K562 (cell line): ENCODE results near the gene MYL6B. TPM values are rescaled to one million over a fixed set of nuclear protein-coding genes. Genes with fewer than 3 reads are reported as not detected.
A peak's percentile ranks its signal among the peaks of the same experiment; 100 is the strongest.

Experiments
- ARID1B ChIP-seq: fragments of 450-650 bp; IDR thresholded peaks from 2 replicates; pipeline ENCODE4 v1.6.1; 2016; ENCODE audit warnings: antibody characterized with exemption, mild to moderate bottlenecking, inconsistent platforms
- CBFA2T2 ChIP-seq: fragments of 450-650 bp; conservative IDR thresholded peaks from 2 replicates; pipeline ENCODE4 v1.6.1; 2017; ENCODE audit warnings: mild to moderate bottlenecking
- CCAR2 ChIP-seq: fragments of 200-400 bp; formaldehyde crosslinking; IDR thresholded peaks from 2 replicates; pipeline ENCODE4 v1.6.1; 2017; ENCODE audit warnings: mild to moderate bottlenecking, low read depth, low read length
- CHD4 ChIP-seq: fragments of 200-600 bp; sonication (generic); IDR thresholded peaks from 3 replicates; pipeline ENCODE4 v1.6.1; 2012; ENCODE audit warnings: low read depth, mild to moderate bottlenecking, mixed read lengths, low read length, inconsistent platforms; ENCODE audit not compliant: insufficient read depth, insufficient replicate concordance, poor library complexity, severe bottlenecking
- CXXC5 ChIP-seq: fragments of 250-450 bp; sonication (Bioruptor Pico); IDR thresholded peaks from 2 replicates; pipeline ENCODE4 v1.8.0; 2022; ENCODE audit warnings: inconsistent platforms, mild to moderate bottlenecking, moderate library complexity
- E2F1 ChIP-seq: sonication (generic); formaldehyde crosslinking; IDR thresholded peaks from 2 replicates; pipeline ENCODE4 v1.8.1; 2023; ENCODE audit warnings: mild to moderate bottlenecking, missing genetic modification reagents, moderate library complexity
- ETV6 ChIP-seq, 3 experiments: fragments of 150-350 bp in 1 of 3; sonication (generic) in 1 of 3; formaldehyde crosslinking in 1 of 3; IDR thresholded peaks; 2 replicates each; pipeline versions ENCODE4 v1.6.1 to v1.8.0; 2014 to 2022; ENCODE audit warnings: borderline replicate concordance in 2 of 3, low read depth in 2 of 3, antibody characterized with exemption in 1 of 3, low read length in 1 of 3, mild to moderate bottlenecking in 1 of 3, missing genetic modification reagents in 1 of 3
- FOXO4 ChIP-seq: fragments of 450-650 bp; formaldehyde crosslinking; IDR thresholded peaks from 2 replicates; pipeline ENCODE4 v1.4.0; 2020; ENCODE audit warnings: mild to moderate bottlenecking, moderate library complexity
- GABPB2 ChIP-seq: fragments of 250-450 bp; sonication (Bioruptor Pico); conservative IDR thresholded peaks from 2 replicates; pipeline ENCODE4 v1.5.1; 2021; ENCODE audit warnings: mild to moderate bottlenecking
- KDM2B ChIP-seq: fragments of 250-450 bp; sonication (Bioruptor Pico); IDR thresholded peaks from 2 replicates; pipeline ENCODE4 v1.8.0; 2021; ENCODE audit warnings: mild to moderate bottlenecking, moderate library complexity
- NCOA6 ChIP-seq: fragments of 450-650 bp; IDR thresholded peaks from 2 replicates; pipeline ENCODE4 v1.6.1; 2017; ENCODE audit warnings: mild to moderate bottlenecking
- NFYB ChIP-seq: IDR thresholded peaks from 2 replicates; pipeline ENCODE4 v1.6.1; 2011; ENCODE audit warnings: mild to moderate bottlenecking, moderate library complexity; ENCODE audit not compliant: insufficient read length; ENCODE audit errors: extremely low read depth
- POLR2A ChIP-seq: fragments of 450-650 bp; conservative IDR thresholded peaks from 2 replicates; pipeline ENCODE4 v1.6.1; 2016
- POLR2G ChIP-seq: fragments of 200-400 bp; formaldehyde crosslinking; IDR thresholded peaks from 2 replicates; pipeline ENCODE4 v1.6.1; 2017; ENCODE audit warnings: low read depth, mild to moderate bottlenecking, antibody characterized with exemption, low read length, moderate library complexity
- RBM39 ChIP-seq: fragments of 200-400 bp; formaldehyde crosslinking; optimal IDR thresholded peaks from 2 replicates; pipeline ENCODE3; 2018; ENCODE audit warnings: low read depth, low read length
- RNF2 ChIP-seq: sonication (generic); IDR thresholded peaks from 2 replicates; pipeline ENCODE4 v1.6.1; 2016
- SIX5 ChIP-seq, 2 experiments: IDR thresholded peaks; 2 replicates each; pipeline ENCODE4 v1.6.1; 2011; ENCODE audit warnings: low read length in 2 of 2, borderline replicate concordance in 1 of 2, low read depth in 1 of 2, mild to moderate bottlenecking in 1 of 2, moderate library complexity in 1 of 2; ENCODE audit not compliant: insufficient read depth in 1 of 2
- SMC3 ChIP-seq: conservative IDR thresholded peaks from 2 replicates; pipeline ENCODE4 v1.6.1; 2011; ENCODE audit warnings: low read depth, low read length, improper control_type of control experiment; ENCODE audit not compliant: insufficient read depth
- SUPT5H ChIP-seq: fragments of 450-650 bp; IDR thresholded peaks from 2 replicates; pipeline ENCODE4 v1.6.1; 2016
- TSHZ1 ChIP-seq: fragments of 250-450 bp; sonication (Bioruptor Pico); IDR thresholded peaks from 2 replicates; pipeline ENCODE4 v1.4.0; 2020; ENCODE audit warnings: mild to moderate bottlenecking, moderate library complexity
- ZNF311 ChIP-seq: fragments of 250-450 bp; sonication (Bioruptor Pico); IDR thresholded peaks from 2 replicates; pipeline ENCODE4 v1.4.0; 2020; ENCODE audit warnings: mild to moderate bottlenecking, moderate library complexity
- polyA plus RNA-seq, 8 experiments: library from polyadenylated mRNA; depleted of rRNA in 4 of 8; stranded (reverse) in 5 of 8; unstranded in 3 of 8; fragments of >200 nt; fragmentation: Nextera tagmentation in 2 of 8; fragmentation: Illumina TruSeq in 1 of 8; extraction: Ambion mirVana in 2 of 8; extraction: Trizol in 1 of 8; gene quantifications; 2 replicates each; pipeline versions ENCODE4 v1.2.1 to v1.2.3, GENCODE V29; 2011 to 2014; ENCODE audit warnings: inconsistent platforms in 1 of 8, missing spikeins in 1 of 8
- total RNA-seq, 7 experiments: library from RNA; depleted of rRNA in 6 of 7; stranded (reverse); fragments of >200 nt in 6 of 7; fragmentation: Illumina TruSeq in 2 of 7; extraction: Trizol in 2 of 7; gene quantifications; 2 replicates each; pipeline versions ENCODE4 v1.2.1 to v1.2.3, GENCODE V29; 2011 to 2021; ENCODE audit warnings: low replicate concordance in 1 of 7

Gene MYL6B
- total and polyA plus RNA-seq, 9 of the 15 experiments (the other 6 are each of a cell fraction or from before 2014, with no cell fraction given) = 42.8 to 77.3 (median 68.6) TPM

- TF ChIP-seq E2F1 (0 out of 2 replicates have a peak, but pooled peaks have one; percentile 26), CBFA2T2 (no peak), CCAR2 (no peak), RBM39 (no peak), FOXO4 (CRISPR knock-in tag) (no peak), CXXC5 (CRISPR knock-in tag) (peak; percentile 36), ETV6 (IDR thresholded peaks at IDR 0.05; ENCODE audit: borderline replicate concordance in 1 of 2, low read depth in 2 of 2, low read length in 1 of 2) (no peak), ETV6 (CRISPR knock-in tag; IDR thresholded peaks at IDR 0.05; ENCODE audit: borderline replicate concordance) (0 out of 2 replicates have a peak, but pooled peaks have one; percentile 63), RNF2 (peak; percentile 7; the same call in 1 of the 2 replicates), POLR2A (peak; percentile 99), SMC3 (no peak), NFYB (peak; percentile 70), SIX5 (IDR thresholded peaks at IDR 0.05; ENCODE audit: borderline replicate concordance in 1 of 2, insufficient read depth in 1 of 2, low read depth in 1 of 2, low read length in 2 of 2) (no peak), SUPT5H (peak; percentile 100), TSHZ1 (CRISPR knock-in tag) (0 out of 2 replicates have a peak, but pooled peaks have one; percentile 11), ARID1B (peak; percentile 65), GABPB2 (CRISPR knock-in tag) (peak; percentile 71; the same call in 1 of the 2 replicates), CHD4 (no peak), KDM2B (CRISPR knock-in tag) (no peak), POLR2G (peak; percentile 93), NCOA6 (no peak), ZNF311 (CRISPR knock-in tag) (peak; percentile 76)
Measured at GRCh38 chr12:56158029-56158925, 5.9 kb downstream of the MYL6B start, which contains the start of gene MYL6 (continued).
